Liver (tissue), 3 donors: ENCODE data around the gene SLC43A3.

ENCODE experiments used
- CTCF ChIP-seq: fragments of 150-350 bp; IDR thresholded peaks from 2 replicates; pipeline ENCODE4 v1.5.1; 2017; ENCODE audit warnings: improper control_type of control experiment, low read depth, low read length; ENCODE audit not compliant: missing input control
- RAD21 ChIP-seq, 2 donors: IDR thresholded peaks; 2 replicates each; pipeline ENCODE4 v1.6.1; 2016; ENCODE audit warnings: antibody characterized with exemption in 2 of 2, mild to moderate bottlenecking in 2 of 2
- REST ChIP-seq: IDR thresholded peaks from 2 replicates; pipeline ENCODE4 v1.6.1; 2016; ENCODE audit warnings: antibody characterized with exemption, mild to moderate bottlenecking
- RXRA ChIP-seq, 2 donors: IDR thresholded peaks; 2 replicates each; pipeline ENCODE4 v1.6.1; 2017 to 2018; ENCODE audit warnings: antibody characterized with exemption in 2 of 2, mild to moderate bottlenecking in 1 of 2
- ZBTB33 ChIP-seq: IDR thresholded peaks from 2 replicates; pipeline ENCODE4 v1.6.1; 2016; ENCODE audit warnings: antibody characterized with exemption
- donor health status: healthy.
- donor health status: healthy.

- TF ChIP-seq CTCF, result no peak
- TF ChIP-seq RAD21 (IDR thresholded peaks at IDR 0.05), result no peak
- no peak for TF ChIP-seq RXRA (IDR thresholded peaks at IDR 0.05)
- no peak for TF ChIP-seq ZBTB33
- TF ChIP-seq REST, result no peak
Observed at GRCh38 chr11:57394203-57394965, 32.5 kb downstream of the SLC43A3 start.
